Tibial nerve (tissue), 4 donors: ENCODE results near the gene BNIPL. TPM values are rescaled to one million over a fixed set of nuclear protein-coding genes. Genes with fewer than 3 reads are reported as not detected.
A peak's percentile ranks its signal among the peaks of the same experiment; 100 is the strongest.

Experiments used
- DNase-seq, 2 donors: peaks; one replicate each; pipeline ENCODE4 v3.0.0-alpha.2; 2019; ENCODE audit warnings: low spot score in 2 of 2
- H3K27ac ChIP-seq, 4 donors: fragments of 200-600 bp; sonication (generic) in 3 of 4; one replicate each; pipeline ENCODE4 v1.5.1; 2017 to 2019; ENCODE audit warnings: mild to moderate bottlenecking in 1 of 4
- H3K27me3 ChIP-seq, 2 donors: fragments of 200-600 bp; sonication (generic) in 1 of 2; one replicate each; pipeline versions ENCODE4 v1.5.1 to v1.6.0; 2017 to 2019
- H3K36me3 ChIP-seq, 3 donors: fragments of 200-600 bp; sonication (generic); one replicate each; pipeline ENCODE4 v1.5.1; 2018 to 2019
- H3K4me1 ChIP-seq, 4 donors: fragments of 200-600 bp; sonication (generic) in 3 of 4; one replicate each; pipeline ENCODE4 v1.5.1; 2017 to 2019
- H3K4me3 ChIP-seq, 4 donors: fragments of 200-600 bp; sonication (generic) in 3 of 4; one replicate each; pipeline ENCODE4 v1.5.1; 2017 to 2019; ENCODE audit warnings: mild to moderate bottlenecking in 1 of 4, moderate library complexity in 1 of 4
- H3K9me3 ChIP-seq, 4 donors: fragments of 200-600 bp; sonication (generic) in 3 of 4; one replicate each; pipeline ENCODE4 v1.5.1; 2017 to 2019
- CTCF ChIP-seq, 5 experiments: fragments of 200-600 bp in 3 of 5; fragments of 450-650 bp in 2 of 5; sonication (generic) in 3 of 5; IDR thresholded peaks; one replicate each; pipeline ENCODE4 v1.5.1; 2016 to 2019; ENCODE audit warnings: antibody characterized with exemption in 5 of 5, mild to moderate bottlenecking in 3 of 5, moderate library complexity in 2 of 5
- EP300 ChIP-seq, 2 donors: sonication (generic); formaldehyde crosslinking; IDR thresholded peaks; one replicate each; pipeline ENCODE4 v1.6.1; 2017; ENCODE audit warnings: antibody characterized with exemption in 2 of 2, mild to moderate bottlenecking in 1 of 2
- POLR2A ChIP-seq, 2 donors: fragments of 450-650 bp; IDR thresholded peaks; one replicate each; pipeline ENCODE4 v1.6.1; 2017; ENCODE audit warnings: antibody characterized with exemption in 2 of 2, mild to moderate bottlenecking in 2 of 2, moderate library complexity in 2 of 2
- WGBS, 2 donors: methylation state at CpG; one replicate each; pipeline ENCODE4 v1.1.5; 2018; 5-methylcytosine and 5-hydroxymethylcytosine counted together
- total RNA-seq, 4 donors: library from RNA; depleted of rRNA; stranded (reverse); fragments of >200 nt; gene quantifications; one replicate each; pipeline ENCODE4 v1.1.0, GENCODE V29; 2016

The BNIPL gene
- total RNA-seq, 4 donors from 2014 or later = 0.22 to 2.2 (median 1.3) TPM; not detected in 1

DNA sequence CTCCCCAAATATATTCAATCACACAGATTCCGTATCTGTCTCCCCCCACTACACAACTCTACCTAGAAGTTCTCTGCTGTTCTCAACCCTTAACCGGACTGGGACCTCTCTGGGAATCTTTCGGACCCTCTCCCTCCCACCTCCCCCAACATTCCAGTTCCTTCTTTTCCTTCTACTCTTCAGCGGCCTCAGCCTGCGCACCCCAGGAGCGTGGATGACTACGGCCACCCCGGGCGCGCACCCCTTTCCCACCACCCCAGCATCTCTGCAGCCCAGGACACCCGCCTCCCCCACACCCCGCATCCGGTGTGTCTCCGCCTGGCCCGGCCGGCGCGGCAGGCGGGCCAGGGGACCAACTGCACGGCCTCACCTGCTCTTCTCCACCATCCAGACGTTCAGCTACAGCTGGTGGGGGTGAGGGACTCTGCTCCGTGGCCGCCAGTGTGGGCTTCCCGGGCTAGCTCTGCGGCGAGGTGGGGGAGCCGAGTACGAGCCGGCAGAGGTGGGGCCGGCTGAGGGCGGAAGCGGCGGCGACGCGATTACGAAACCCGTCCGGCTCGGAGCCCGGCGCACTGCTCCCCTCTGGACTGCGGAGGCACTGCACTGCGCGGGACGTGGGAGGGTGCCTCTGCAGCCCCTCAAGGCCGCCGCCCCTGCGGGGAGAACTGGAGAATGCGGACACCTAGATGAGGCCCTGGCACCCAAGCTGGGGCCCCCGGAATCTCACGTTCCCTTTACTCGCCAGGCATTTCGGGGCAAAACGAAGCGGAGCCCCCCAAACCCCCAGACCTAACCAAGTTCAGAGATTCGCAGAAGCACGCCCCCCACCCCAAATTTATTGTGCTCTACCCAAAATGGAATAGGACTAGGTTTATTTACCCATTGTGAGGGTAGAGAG, 23.0 kb downstream of the BNIPL start, which contains the start of gene CDC42SE1:
Gene CDC42SE1 (minus strand): TSS at position 514 of the 898 bp plus-strand sequence. CDS start 3,892 bp downstream, outside the sequence.
- Histone ChIP-seq H3K27me3 (no peaks in the 10 kb centered on the region), H3K4me3 (peak within 1 kb of the TSS; percentile 62 to 96 (median 87)), H3K27ac (peak within 1 kb of the TSS; percentile 84 to 98 (median 97)), H3K4me1 (peaks cover 0 to 44% (median 24%) of the 10 kb centered on the region in 4 donors), H3K9me3 (no peaks in the 10 kb centered on the region), H3K36me3 (peaks cover 0 to 24% (median 7%) of the 10 kb centered on the region in 3 donors)
- WGBS, 2 donors = 0 to 1% methylated on average over 23 to 55 of the region's 58 CpGs
- TF ChIP-seq CTCF (IDR thresholded peaks at IDR 0.05) (peak; percentile 78 to 98 (median 92)), EP300 (IDR thresholded peaks at IDR 0.05) (peak in 1 of 2 donors; percentile 98), POLR2A (IDR thresholded peaks at IDR 0.05) (peak; percentile 90 to 92)
- DNase-seq = peak; percentile 52

- Histone ChIP-seq H3K9me3 (no peaks in the 10 kb centered on the region), H3K36me3 (peaks cover 0 to 16% (median 0%) of the 10 kb centered on the region in 3 donors), H3K4me1 (peaks cover 0 to 42% (median 23%) of the 10 kb centered on the region in 4 donors), H3K4me3 (peak within 1 kb of the TSS; percentile 62 to 96 (median 87)), H3K27me3 (no peaks in the 10 kb centered on the region), H3K27ac (peak within 1 kb of the TSS; percentile 84 to 98 (median 97))
- 2% methylated on average over 15 of the region's 15 CpGs for WGBS, 2 donors
- peak in 1 of 2 donors; percentile 36 for DNase-seq
- TF ChIP-seq CTCF (IDR thresholded peaks at IDR 0.05) (no peak), EP300 (IDR thresholded peaks at IDR 0.05) (peak; percentile 22 to 60), POLR2A (IDR thresholded peaks at IDR 0.05) (no peak)
These were observed 23.7 kb downstream of the BNIPL start, which contains the start of gene MLLT11 for GRCh38 chr1:151060007-151060656. Gene MLLT11 (plus strand): TSS chr1:151060397. CDS start chr1:151067225, 6,828 bp downstream.

- no peak for DNase-seq
- Histone ChIP-seq H3K4me3 (peak overlapping the region; percentile 62 to 96 (median 87)), H3K4me1 (peaks cover 0 to 35% (median 17%) of the 10 kb centered on the region in 4 donors), H3K27ac (peak overlapping the region; percentile 84 to 98 (median 97)), H3K27me3 (no peaks in the 10 kb centered on the region), H3K36me3 (peaks cover 0 to 9% (median 0%) of the 10 kb centered on the region in 3 donors), H3K9me3 (no peaks in the 10 kb centered on the region)
- 38 to 42% methylated on average over 4 of the region's 4 CpGs for WGBS, 2 donors
- TF ChIP-seq CTCF (IDR thresholded peaks at IDR 0.05) = no peak
- TF ChIP-seq POLR2A (IDR thresholded peaks at IDR 0.05) = no peak
- no peak for TF ChIP-seq EP300 (IDR thresholded peaks at IDR 0.05)
These were observed 24.5 kb downstream of the BNIPL start for GRCh38 chr1:151060657-151061421.

GRCh38 chr1:151061704-151062103, 25.3 kb downstream of the BNIPL start:
- no peaks in the 10 kb centered on the region for H3K27me3 ChIP-seq
- H3K27ac ChIP-seq = no peak overlapping the region
- no peak overlapping the region for H3K4me3 ChIP-seq
- peaks cover 0 to under 1% (median 0%) of the 10 kb centered on the region in 3 donors for H3K36me3 ChIP-seq
- H3K9me3 ChIP-seq = no peaks in the 10 kb centered on the region
- peaks cover 0 to 27% (median 8%) of the 10 kb centered on the region in 4 donors for H3K4me1 ChIP-seq
- TF ChIP-seq CTCF (IDR thresholded peaks at IDR 0.05) = no peak
- TF ChIP-seq EP300 (IDR thresholded peaks at IDR 0.05) = no peak
- 57% methylated on average over 2 of the region's 2 CpGs for WGBS, 2 donors
- DNase-seq = no peak
